Fibroblast of lung (primary cell): ENCODE results near the gene ACOT9. TPM values are rescaled to one million over a fixed set of nuclear protein-coding genes. Genes with fewer than 3 reads are reported as not detected.

ENCODE experiments used
- DNase-seq, 2 donors: peaks; one replicate each; pipeline versions ENCODE4 v3.0.0 to v3.0.0-alpha.2; 2010; ENCODE audit warnings: low read depth in 2 of 2
- H2AFZ ChIP-seq: 2 replicates; pipeline ENCODE4 v1.5.1; 2012; ENCODE audit warnings: low read length, control low read depth, inconsistent platforms
- H3K27ac ChIP-seq: 2 replicates; pipeline ENCODE4 v1.5.1; 2011; ENCODE audit warnings: low read length, control low read depth; ENCODE audit not compliant: insufficient read depth
- H3K27me3 ChIP-seq: 2 replicates; pipeline ENCODE4 v1.5.1; 2011; ENCODE audit warnings: mild to moderate bottlenecking, low read length; ENCODE audit not compliant: control insufficient read depth, insufficient read depth
- H3K36me3 ChIP-seq: 2 replicates; pipeline ENCODE4 v1.5.1; 2011; ENCODE audit warnings: low read length; ENCODE audit not compliant: control insufficient read depth, insufficient read depth
- H3K4me1 ChIP-seq: 2 replicates; pipeline ENCODE4 v1.5.1; 2011; ENCODE audit warnings: low read length; ENCODE audit not compliant: control insufficient read depth, insufficient read depth; ENCODE audit errors: extremely low read depth
- H3K4me2 ChIP-seq: 2 replicates; pipeline ENCODE4 v1.5.1; 2011; ENCODE audit warnings: low read length, control low read depth; ENCODE audit not compliant: insufficient read depth; ENCODE audit errors: extremely low read depth
- H3K4me3 ChIP-seq, 4 experiments: fragments of 200-600 bp in 1 of 4; sonication (generic) in 1 of 4; replicated peaks in 1 of 4; 2 replicates each; pipeline ENCODE4 v1.5.1; 2011 to 2016; ENCODE audit warnings: low read length in 4 of 4, low read depth in 3 of 4, mild to moderate bottlenecking in 3 of 4, control low read depth in 2 of 4, inconsistent platforms in 1 of 4, mixed read lengths in 1 of 4; ENCODE audit not compliant: insufficient read depth in 1 of 4; ENCODE audit errors: control extremely low read depth in 1 of 4
- H3K79me2 ChIP-seq: 2 replicates; pipeline ENCODE4 v1.5.1; 2012; ENCODE audit warnings: mild to moderate bottlenecking, low read length, inconsistent platforms; ENCODE audit not compliant: control insufficient read depth, insufficient read depth
- H3K9ac ChIP-seq: 2 replicates; pipeline ENCODE4 v1.5.1; 2011; ENCODE audit warnings: mild to moderate bottlenecking, low read length, control low read depth; ENCODE audit not compliant: insufficient read depth
- H3K9me3 ChIP-seq: 2 replicates; pipeline ENCODE4 v1.5.1; 2012; ENCODE audit warnings: low read depth, low read length; ENCODE audit not compliant: control insufficient read depth, insufficient read depth
- H4K20me1 ChIP-seq: 2 replicates; pipeline ENCODE4 v1.5.1; 2011; ENCODE audit warnings: low read length; ENCODE audit not compliant: control insufficient read depth, insufficient read depth; ENCODE audit errors: extremely low read depth
- EZH2 ChIP-seq: IDR thresholded peaks from 2 replicates; pipeline ENCODE4 v1.5.1; 2012; ENCODE audit warnings: low read length, control low read depth, mild to moderate bottlenecking; ENCODE audit errors: missing control alignments
- polyA plus RNA-seq, 2 donors: library from polyadenylated mRNA; depleted of rRNA in 1 of 2; stranded (reverse) in 1 of 2; unstranded in 1 of 2; fragments of >200 nt; gene quantifications; 2 replicates each; pipeline ENCODE4 v1.2.1, GENCODE V29; 2011 to 2012; ENCODE audit warnings: missing spikeins in 1 of 2
- total RNA-seq: library from RNA; depleted of rRNA; stranded (reverse); fragments of >200 nt; gene quantifications from 2 replicates; pipeline ENCODE4 v1.2.1, GENCODE V29; 2014
- TF ChIP-seq, protein P1 (sequence below), 2 donors: IDR thresholded peaks in 1 of 2; conservative IDR thresholded peaks in 1 of 2; 1 replicate in 1 of 2; 2 replicates in 1 of 2; pipeline ENCODE4 v1.5.1; 2011 to 2012; ENCODE audit warnings: low read length in 2 of 2, control low read depth in 1 of 2, inconsistent platforms in 1 of 2, low read depth in 1 of 2, mild to moderate bottlenecking in 1 of 2

The ACOT9 gene
- total and polyA plus RNA-seq, 2 donors (not counting 1 experiment from before 2014, with no cell fraction given): 42.3 to 70.9 TPM

DNA sequence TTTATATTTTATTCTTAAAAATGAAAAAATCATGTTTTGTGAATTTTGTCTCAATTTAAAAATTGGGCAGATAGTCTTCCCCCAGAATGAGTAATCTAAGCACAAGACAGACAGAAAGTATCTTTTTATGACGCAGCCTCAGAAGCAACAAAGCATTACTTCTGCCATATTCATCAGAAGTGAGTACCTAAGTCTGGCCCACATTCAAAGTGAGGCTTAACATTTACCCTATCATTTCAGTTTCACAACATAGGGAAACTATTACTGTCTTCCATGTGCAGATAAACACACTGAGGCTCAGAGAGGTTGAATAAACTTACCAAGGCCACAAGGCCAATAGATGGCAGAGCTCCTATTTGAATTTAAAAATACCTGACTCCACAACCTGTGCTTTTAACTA is 80.2 kb downstream of the ACOT9 start:
- H4K20me1 ChIP-seq: no peaks in the 10 kb centered on the region
- H2AFZ ChIP-seq: no peak overlapping the region
- H3K4me3 ChIP-seq: no peak overlapping the region
- TF ChIP-seq EZH2: no peak
- TF ChIP-seq, protein P1, sequence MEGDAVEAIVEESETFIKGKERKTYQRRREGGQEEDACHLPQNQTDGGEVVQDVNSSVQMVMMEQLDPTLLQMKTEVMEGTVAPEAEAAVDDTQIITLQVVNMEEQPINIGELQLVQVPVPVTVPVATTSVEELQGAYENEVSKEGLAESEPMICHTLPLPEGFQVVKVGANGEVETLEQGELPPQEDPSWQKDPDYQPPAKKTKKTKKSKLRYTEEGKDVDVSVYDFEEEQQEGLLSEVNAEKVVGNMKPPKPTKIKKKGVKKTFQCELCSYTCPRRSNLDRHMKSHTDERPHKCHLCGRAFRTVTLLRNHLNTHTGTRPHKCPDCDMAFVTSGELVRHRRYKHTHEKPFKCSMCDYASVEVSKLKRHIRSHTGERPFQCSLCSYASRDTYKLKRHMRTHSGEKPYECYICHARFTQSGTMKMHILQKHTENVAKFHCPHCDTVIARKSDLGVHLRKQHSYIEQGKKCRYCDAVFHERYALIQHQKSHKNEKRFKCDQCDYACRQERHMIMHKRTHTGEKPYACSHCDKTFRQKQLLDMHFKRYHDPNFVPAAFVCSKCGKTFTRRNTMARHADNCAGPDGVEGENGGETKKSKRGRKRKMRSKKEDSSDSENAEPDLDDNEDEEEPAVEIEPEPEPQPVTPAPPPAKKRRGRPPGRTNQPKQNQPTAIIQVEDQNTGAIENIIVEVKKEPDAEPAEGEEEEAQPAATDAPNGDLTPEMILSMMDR (conservative IDR thresholded peaks at IDR 0.05 in 1 of 2, IDR thresholded peaks at IDR 0.05 in 1 of 2; ENCODE audit: low read depth in 1 of 2, low read length in 2 of 2): no peak
- H3K36me3 ChIP-seq: no peaks in the 10 kb centered on the region
- no peaks in the 10 kb centered on the region for H3K27me3 ChIP-seq
- H3K79me2 ChIP-seq: peaks cover under 1% of the 10 kb centered on the region
- peak; percentile 14 to 67 for DNase-seq
- H3K9ac ChIP-seq: no peak overlapping the region
- H3K27ac ChIP-seq: no peak overlapping the region
- no peak overlapping the region for H3K4me2 ChIP-seq
- no peaks in the 10 kb centered on the region for H3K4me1 ChIP-seq
- no peaks in the 10 kb centered on the region for H3K9me3 ChIP-seq

GRCh38 chrX:23662187-23662586 is 80.9 kb downstream of the ACOT9 start:
- no peak for DNase-seq
- no peaks in the 10 kb centered on the region for H3K27me3 ChIP-seq
- no peak overlapping the region for H3K9ac ChIP-seq
- no peak overlapping the region for H3K4me2 ChIP-seq
- TF ChIP-seq, protein P1 (conservative IDR thresholded peaks at IDR 0.05 in 1 of 2, IDR thresholded peaks at IDR 0.05 in 1 of 2; ENCODE audit: low read depth in 1 of 2, low read length in 2 of 2): no peak
- TF ChIP-seq EZH2: no peak
- H3K36me3 ChIP-seq: no peaks in the 10 kb centered on the region
- no peaks in the 10 kb centered on the region for H4K20me1 ChIP-seq
- no peaks in the 10 kb centered on the region for H3K4me1 ChIP-seq
- H3K9me3 ChIP-seq: no peaks in the 10 kb centered on the region
- no peak overlapping the region for H3K4me3 ChIP-seq
- H3K79me2 ChIP-seq: no peaks in the 10 kb centered on the region
- H2AFZ ChIP-seq: no peak overlapping the region
- H3K27ac ChIP-seq: no peak overlapping the region

DNA sequence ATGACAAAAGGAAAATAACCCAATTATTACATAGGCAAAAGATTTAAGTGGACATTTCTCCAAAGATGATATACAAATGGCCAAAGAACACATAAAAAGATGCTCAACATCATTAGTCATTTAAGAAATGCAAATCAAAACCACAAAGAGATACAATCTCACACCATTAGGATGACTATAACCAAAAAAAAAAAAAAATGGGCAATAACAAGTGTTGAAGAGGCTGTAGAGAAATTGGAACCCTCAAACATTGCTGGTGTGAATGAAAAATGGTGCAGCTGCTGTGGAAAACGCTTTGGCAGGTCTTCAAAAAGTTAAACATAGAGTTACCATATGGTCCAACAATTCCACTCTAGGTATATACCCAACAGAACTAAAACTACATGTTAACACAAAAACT is 81.4 kb downstream of the ACOT9 start:
- Histone ChIP-seq H3K4me2 (no peak overlapping the region), H3K4me3 (no peak overlapping the region), H3K4me1 (no peaks in the 10 kb centered on the region), H3K36me3 (no peaks in the 10 kb centered on the region), H3K79me2 (no peaks in the 10 kb centered on the region), H4K20me1 (no peaks in the 10 kb centered on the region), H3K9ac (no peak overlapping the region), H3K9me3 (no peaks in the 10 kb centered on the region), H2AFZ (no peak overlapping the region), H3K27me3 (no peaks in the 10 kb centered on the region), H3K27ac (no peak overlapping the region)
- DNase-seq: peak; percentile 34 to 67
- no peak for TF ChIP-seq EZH2
- TF ChIP-seq, protein P1 (conservative IDR thresholded peaks at IDR 0.05 in 1 of 2, IDR thresholded peaks at IDR 0.05 in 1 of 2; ENCODE audit: low read depth in 1 of 2, low read length in 2 of 2): no peak
